HEK293T (cell line): Measurements from ENCODE around the gene TMPRSS4.

ENCODE experiments used
- ARNT ChIP-seq: fragments of 450-650 bp; IDR thresholded peaks from 2 replicates; pipeline ENCODE4 v1.6.1; 2017; ENCODE audit warnings: mild to moderate bottlenecking
- CTBP1 ChIP-seq: fragments of 450-650 bp; IDR thresholded peaks from 2 replicates; pipeline ENCODE4 v1.6.1; 2016; ENCODE audit warnings: borderline replicate concordance
- NFRKB ChIP-seq: fragments of 450-650 bp; IDR thresholded peaks from 2 replicates; pipeline ENCODE4 v1.6.1; 2016; ENCODE audit warnings: mild to moderate bottlenecking, moderate library complexity

GRCh38 chr11:118128721-118129470, 52.0 kb downstream of the TMPRSS4 start:
- TF ChIP-seq CTBP1 (no peak), ARNT (no peak), NFRKB (no peak)
